GM21619 (cell line): ENCODE results near the gene DCAF8.
"Not testable (repeated sequence)": the region's sequence is repeated elsewhere in the genome, so short reads cannot be mapped to it uniquely, and the experiment has no call there.

Experiments
- ATAC-seq: cut with Tn5 transposase; IDR thresholded peaks from one replicate; pipeline ENCODE4 v1.9.1; 2021; ENCODE audit not compliant: unreplicated experiment

The DCAF8 gene

DNA sequence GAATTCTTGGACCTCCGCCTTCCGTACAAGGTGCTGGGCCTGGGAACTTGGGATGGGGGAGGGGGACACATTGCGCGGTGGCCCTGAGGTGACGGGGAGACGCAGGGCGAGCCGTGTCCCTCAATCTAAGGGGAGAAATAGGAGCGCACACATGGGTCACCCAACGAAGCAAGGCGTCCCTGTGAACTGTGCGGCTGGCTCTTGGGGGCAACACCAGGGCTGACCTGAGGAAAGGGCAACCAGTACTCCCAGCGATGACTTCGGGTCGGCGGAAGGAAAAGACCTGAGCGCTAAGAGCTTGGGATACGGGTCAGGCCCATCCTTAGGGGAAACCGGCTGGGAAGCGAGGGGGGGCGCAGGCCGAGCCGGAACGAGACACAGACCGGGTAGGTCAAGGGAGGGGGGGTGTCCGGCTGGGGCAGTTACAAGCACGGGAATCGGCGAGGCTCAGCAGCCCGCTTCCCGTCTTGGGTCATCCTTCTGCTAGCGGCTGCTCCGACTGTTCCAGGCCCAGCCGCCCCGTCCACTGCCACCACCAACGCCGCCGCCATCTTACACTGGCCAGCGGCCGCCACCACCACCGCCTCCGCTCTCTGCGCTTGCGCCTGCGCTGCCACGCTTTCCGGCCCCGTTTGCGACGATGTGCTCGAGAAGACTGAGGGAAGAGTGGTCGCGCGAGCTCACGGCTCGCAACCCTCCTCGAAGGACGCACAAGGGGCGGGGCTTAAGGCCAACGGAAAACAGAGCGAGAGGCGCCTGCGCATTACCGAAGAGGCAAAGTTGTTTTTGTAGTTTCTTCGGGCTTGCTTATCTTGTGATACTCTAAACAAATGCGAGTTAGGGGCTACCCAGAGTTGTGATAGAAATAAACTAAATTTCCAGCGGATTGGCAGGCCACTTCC, at the start of gene DCAF8:
Gene DCAF8, minus strand, starts transcription at position 657 of the 902 bp plus-strand sequence. CDS start 18,541 bp downstream, outside the sequence.
- ATAC-seq, result peak; percentile 73

DNA sequence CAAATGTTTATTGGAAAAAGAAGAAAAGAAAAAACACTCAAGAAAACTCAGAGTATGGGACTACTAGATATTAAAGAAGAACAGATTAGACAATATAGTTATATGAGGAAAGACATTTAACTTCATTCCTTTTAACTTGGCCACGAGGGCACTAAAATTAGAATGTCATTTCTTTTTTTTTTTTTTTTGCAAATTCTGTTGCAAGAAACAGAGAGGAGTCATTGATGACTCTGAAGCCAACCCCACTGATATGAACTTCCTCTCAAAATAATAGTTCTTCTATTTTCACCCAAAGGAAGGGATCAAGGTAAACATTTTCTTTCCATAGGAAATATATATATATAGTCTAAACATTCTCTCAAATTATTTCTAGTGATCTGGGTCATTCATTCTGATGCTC, 47.2 kb upstream of the DCAF8 start:
- no peak for ATAC-seq

DNA sequence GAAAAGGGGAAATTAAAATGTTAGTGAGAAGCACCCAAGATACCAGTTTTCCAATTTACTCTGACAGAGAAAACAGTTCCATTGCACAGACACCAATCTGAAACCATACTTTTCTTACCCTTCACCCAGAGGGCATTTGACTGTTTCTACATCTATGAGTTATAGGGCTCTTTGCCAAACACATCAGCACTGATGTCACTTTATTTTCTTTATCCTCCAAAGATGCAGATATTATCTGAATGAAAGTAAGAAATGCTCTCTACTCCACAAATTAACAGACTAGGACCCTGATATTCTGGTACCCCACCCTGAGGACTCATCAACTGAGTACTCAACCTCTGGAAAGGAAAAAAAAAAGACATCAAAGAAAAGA, 46.8 kb upstream of the DCAF8 start:
- no peak for ATAC-seq

DNA sequence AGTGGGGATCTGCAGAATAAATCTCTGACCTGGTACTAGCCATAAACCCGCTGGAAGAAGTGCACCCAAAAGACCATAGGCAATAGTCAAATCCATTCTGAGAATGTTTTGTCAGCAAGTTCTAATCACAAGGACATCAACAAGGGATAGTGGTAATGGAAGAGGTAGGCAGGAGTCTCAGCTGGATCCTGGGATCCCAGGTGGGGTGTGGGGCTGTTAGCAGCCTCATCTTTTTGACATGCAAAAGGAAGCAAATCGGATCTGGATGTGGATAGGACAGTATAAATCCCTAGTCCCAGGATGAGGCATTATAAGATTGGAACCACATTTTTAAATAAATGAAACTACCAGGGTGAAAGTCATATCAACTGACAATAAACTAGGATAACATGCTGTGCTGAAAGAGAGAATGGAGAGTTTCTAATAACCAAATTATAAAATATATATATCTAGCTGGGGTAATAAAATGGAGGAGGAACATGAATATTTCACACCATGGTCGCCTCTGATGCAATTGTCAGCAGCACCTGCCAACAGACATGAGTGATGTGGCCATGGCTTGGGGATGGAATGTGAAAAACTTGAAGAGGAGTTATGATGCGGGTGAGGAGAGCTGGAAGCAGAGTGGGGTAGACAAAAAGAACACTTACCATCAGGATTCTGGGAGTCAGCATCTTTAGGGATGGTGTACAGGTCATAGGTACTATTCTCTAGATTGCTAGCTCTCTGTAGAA, 46.3 kb upstream of the DCAF8 start:
- ATAC-seq, result no peak

DNA sequence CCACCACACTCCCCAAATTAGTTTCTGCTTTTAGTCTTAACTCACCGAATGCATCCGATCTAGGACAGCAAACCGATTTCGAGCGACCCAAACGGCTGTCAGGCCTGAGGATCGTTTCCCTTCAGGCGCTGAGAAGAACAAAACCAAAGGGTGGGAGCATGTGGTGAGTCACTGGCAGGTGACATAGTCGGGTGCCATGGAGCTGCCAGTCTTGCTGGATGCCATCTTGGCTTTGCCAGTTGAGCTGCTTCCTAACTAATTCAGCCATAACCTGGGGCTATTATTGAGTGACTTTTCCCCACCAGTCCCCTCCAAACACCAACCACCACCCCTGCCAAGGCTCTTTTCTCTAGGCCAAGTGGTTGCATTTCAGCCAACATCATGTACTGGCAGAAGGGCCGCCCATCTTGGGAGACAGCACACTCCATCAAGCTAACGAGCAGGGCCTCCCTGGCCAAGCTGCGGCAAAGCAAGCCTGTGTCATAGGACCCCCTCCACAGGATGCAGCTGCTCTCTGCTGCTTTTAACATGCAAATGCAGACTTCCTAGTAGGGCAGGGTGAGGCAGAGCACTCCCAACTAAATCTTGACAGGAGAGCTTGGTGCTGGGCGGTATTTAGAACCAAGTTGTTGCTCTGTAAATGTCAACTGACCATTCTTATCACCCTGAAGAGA, 44.9 kb upstream of the DCAF8 start:
- ATAC-seq, result no peak

DNA sequence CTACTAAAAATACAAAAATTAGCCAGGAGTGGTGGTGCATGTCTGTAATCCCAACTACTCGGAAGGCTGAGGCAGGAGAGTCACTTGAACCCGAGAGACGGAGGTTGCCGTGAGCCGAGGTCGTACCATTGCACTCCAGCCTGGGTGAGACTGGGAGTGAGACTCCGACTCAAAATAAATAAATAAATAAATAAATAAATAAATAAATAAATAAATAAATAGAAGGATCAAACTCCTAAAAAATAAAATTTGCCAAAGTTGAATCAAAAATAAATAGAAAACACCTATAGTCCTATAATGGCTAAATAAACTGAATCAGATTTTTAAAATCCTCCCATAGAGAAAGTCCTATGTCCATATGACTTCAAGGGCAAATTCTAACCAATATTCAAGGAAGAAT, 37.8 kb upstream of the DCAF8 start:
- ATAC-seq, result no peak

DNA sequence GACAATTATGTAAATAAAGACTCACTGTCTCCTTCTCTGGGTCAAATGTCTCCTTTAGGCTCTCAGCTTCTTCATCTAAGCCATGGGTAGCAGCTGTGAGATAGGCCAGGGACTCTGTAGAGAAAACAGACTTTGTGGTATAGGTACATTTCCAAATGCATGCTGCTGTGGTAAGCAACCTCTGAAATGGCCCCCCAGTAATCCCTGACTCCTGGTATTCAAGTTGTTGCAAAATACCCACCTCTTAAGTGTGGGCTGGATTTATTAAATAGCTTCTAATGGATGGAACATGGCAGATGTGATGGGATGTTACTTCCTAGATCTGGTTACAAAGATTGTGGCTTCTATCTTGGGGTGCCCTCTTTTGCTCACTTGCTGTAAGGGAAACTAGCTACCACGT, 33.7 kb upstream of the DCAF8 start:
- ATAC-seq, result no peak

DNA sequence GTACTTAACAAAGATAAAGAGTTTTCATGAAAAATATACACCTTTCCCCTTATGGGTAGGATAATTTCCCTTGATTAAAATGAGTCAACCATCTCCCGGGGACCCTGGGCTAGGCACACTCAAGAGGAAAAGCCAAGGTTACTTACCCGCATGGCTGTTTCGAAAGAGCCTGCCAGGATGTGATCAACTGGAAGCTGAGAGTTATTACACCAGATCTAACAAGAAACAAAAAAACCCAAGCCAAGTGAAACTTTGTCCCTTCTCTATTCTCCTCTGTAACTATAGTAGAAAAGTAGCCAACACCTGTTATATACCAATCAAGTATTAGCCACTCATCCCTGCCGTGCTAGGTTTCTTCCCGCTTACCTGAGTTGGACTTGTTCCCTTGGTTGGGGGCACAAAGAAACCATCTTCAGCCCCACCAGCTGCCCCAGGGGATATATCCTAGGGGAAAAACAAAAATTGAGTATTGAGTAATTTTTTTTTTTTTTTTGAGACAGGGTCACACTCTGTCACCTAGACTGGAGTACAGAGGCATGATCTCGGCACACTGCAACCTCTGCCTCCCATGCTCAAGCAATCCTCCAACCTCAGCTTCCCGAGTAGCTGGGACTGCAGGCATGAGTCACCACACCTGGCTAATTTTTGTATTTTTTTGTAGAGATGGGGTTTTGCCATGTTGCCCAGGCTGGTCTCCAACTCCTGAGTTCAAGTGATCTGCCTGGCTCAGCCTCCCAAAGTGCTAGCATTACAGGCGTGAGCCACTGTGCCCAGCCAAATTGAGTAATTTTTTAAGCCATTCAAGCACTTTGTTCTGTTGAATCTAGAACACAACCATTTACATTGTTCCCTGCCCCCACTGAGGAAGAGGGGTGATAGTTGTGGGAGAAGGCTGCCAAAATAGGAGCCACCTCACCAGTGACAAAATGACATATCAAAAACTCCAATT, 30.9 kb upstream of the DCAF8 start:
- ATAC-seq, result no peak

DNA sequence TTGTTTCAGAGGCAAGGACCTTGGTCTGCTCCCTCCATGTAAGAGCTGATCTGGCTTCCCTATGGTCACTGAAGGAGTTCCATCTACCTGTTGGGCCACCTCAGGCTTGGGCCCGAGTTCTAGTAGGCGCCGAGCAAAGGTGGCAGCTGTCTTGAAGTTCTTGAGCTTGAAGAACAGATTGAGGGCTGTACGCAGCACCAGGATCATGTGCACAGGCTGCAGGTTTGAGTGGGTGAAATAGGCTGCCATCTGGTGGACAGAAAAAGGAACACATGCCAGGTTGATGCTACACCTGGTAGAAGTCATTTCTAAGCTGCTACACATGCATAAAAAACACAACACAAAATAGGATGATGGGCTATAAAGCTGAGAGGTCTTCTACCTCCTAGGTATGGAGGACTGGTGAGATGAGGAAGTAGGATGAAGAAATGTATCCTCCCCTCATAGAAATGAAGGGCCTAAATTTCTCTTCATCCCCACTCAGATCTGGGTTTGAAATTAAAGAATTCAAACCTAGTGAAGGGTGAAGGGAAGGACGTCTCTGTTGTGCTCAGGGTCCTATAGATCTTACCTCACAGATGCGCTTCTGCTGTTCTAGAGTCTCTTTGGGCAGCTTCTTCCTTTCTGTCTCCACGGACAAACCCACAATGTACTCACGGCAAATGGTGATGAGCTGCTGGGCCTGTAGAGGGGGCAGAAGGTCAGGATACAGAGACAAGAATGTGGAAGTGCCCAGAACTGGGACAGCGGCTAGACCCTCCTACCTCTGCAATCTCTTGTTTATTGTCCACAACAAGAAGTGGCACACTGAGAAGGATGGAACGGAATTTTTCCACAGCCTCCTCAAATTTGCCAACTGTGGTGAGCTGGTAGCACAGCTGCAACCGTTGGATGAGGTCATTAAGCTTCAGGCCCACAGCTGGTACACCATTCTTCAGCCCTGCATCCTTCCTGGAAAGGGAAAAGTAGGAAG, 29.2 kb upstream of the DCAF8 start:
- ATAC-seq, result no peak

DNA sequence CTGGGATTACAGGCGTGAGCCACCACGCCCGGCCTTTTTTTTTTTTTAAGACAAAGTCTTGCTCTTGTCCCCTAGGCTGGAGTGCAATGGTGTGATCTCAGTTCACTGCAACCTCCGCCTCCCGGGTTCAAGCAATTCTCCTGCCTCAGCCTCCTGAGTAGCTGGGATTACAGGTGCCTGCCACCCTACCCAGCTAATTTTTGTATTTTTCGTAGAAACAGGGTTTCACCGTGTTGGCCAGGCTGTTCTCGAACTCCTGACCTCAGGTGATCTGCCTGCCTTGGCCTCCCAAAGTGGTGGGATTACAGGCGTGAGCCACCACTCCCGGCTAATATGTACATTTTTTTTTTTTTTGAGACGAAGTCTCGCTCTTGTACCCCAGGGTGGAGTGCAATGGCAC, 25.4 kb upstream of the DCAF8 start:
- not testable (repeated sequence) for ATAC-seq

DNA sequence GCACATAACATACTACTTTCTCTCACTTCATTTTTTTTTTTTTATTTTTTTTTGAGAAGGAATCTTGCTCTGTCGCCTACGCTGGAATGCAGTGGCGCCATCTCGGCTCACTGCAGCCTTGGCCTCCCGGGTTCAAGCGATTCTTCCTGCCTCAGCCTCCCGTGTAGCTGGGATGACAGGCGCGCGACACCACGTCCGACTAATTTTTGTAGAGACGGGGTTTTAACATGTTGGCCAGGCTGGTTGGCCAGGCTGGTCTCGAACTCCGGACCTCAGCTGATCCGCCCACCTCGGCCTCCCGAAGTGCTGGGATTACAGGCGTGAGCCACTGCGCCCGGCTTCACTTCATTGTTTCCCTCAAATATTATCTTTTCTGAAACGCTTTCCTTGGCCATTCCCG, 23.2 kb upstream of the DCAF8 start:
- ATAC-seq, result no peak

DNA sequence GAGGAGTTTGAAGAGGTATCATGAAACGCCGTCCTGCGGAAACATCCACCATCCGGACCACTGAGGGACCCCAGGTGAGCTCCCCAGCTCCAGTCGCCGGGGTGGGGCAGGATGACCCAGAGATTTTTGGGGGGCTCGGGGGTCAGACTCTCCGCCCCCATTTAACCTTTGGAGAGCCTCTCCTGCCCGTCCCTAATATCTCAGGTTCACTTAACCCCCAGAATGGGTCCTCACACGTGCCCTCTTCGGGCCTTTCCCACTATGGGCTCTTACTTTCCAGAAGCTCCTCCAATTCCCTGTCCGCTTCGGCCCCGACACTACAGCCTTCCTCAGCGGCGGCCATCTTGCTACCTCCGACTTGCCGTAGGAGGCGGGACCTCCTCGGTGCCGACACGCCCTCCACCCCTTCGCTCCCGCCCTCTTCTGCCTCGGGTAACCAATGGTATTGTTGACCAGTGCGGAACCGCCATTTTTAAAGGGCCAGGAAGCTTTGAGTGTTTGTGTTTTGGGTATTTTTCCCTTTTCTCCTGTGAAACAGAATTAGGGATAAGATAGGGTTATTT, 22.5 kb upstream of the DCAF8 start, which contains the start of gene PEX19:
Gene PEX19, minus strand, starts transcription at position 352 of the 563 bp plus-strand sequence. Its CDS starts 9 bp downstream, at position 343.
- peak; percentile 92 for ATAC-seq

DNA sequence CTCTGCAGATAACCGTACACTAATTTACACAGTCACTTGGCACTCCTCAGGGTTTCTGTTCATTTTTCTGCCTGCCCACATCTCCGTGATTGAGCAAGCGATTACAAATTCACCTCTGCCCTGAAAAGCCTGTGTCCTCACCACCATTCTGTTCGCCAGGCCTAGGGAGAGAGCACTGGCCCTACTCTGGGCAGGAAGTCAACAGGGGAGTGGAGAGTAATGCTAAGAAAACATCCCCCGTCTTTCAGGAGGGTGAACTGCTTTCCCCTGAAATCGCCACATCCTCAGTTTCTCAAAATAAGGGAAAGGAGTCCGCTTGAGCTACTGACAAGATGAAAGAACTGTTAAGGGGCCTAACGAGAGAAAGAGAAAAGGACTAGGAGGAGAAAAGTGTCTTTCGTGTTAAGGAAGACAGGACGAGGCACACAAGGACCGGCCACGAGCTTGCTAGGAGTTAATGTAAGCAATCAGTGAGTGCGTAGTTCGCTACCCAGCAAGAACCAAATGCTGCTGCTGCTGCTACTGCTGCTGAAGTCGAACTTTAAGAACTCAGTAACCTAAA, 22.0 kb upstream of the DCAF8 start:
- ATAC-seq, result peak; percentile 20

DNA sequence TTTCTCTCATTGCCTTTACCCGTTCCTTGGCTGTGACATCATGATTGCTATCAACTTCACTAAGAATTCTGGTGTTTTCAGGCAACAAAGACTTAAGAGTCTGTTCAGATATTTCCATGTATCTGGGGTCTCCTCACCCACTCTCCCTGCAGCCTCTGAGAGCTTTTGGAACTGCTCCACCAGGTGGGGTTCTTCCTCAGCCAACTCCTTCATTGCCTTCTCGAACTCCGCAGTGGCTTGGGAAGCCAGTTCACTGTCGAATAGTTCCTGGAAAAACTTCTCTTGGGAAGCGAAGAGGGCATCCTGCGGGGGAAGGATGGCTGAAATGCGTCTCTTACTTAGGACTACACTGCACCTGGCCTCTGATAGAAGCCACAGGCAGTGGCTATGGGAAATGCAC, 20.5 kb upstream of the DCAF8 start:
- no peak for ATAC-seq

DNA sequence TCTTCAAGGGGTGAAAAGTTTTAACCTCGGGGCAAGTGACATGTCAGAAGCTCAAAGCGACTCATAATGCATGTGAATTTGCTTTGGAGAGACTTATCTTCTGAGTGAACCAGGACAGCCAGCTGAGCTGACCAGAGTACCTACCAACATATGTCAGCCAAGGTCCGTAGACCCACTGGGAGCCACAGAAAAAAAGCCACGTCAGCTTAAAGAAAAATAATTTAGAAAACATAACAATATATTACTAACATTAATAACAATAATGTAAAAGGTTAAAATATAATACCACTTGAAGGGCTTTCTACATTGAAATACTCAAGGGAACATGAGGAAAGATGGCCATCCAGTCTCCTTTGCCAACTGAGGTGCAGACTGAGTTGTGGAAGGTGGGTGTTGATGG, 15.6 kb upstream of the DCAF8 start:
- ATAC-seq, result no peak

DNA sequence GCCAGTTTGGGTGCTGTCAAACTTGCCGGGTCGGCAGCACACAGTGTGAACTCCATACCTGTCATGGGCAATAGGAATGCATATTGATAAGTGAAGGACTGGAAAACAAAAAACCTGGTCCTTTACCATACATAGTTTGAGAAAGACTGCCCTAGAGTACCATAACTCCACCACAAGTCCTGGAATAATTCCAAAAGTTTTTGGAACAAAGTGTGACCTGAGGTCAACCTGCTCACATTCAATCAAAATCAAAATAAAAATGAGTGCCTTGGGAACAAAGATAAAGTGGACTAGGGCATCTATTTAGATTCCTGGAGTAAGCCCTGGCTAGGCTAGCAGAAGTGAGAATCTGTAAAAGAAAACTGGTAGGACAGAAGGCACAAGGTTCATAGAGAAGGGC, 15.0 kb upstream of the DCAF8 start:
- ATAC-seq, result no peak

DNA sequence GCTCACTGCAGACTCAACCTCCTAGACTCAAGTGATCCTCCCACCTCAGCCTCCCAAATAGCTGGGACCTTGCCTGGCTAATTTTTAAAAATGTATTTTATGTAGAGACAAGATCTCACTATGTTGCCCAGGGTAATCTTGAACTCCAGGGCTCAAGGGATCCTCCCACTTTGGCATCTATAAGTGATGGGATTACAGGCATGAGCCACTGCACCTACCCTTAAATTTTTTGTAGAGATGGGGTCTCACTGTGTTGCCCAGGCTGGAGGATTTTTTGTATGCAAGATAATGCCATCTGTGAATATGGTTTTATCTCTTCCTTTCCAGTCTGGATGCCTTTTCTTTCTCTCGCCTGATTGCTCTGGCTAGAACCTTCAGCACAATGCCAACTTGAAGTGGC, 8.7 kb upstream of the DCAF8 start:
- ATAC-seq, result no peak

DNA sequence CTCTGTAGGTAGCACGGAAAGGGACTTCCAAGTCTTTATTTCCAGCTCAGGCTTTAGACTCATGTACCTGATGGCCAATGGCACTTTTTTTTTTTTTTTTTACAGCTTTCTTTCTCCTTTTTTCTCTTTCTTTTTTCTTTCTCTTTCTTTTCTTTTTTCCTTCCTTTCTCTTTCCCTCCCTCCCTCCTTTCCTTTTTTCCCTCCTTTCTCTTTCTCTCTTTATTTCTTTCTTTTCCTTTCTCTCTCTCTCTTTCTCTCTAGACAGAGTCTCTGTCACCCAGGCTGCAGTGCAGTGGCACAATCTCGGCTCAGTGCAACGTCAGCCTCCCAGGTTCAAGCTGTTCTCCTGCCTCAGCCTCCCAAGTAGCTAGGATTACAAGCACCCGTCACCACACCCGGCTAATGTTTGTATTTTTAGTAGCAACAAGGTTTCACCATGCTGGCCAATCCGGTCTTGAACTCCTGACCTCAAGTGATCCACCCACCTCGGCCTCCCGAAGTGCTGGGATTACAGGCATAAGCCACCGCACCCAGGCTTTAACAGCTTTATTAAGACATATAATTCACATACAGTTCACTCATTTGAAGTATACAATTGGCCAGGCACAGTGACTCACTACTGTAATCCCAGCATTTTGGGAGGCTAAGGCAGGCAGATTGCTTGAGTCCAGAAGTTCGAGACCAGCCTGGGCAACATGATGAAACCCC, 5.1 kb upstream of the DCAF8 start:
- no peak for ATAC-seq
